CD4-positive, alpha-beta T cell treated with Interleukin-1 beta for 1 hour (primary cell): Measurements from ENCODE around the gene PIGA.
"Not testable (repeated sequence)": the region's sequence is repeated elsewhere in the genome, so short reads cannot be mapped to it uniquely, and the experiment has no call there.

Experiments
- DNase-seq, 2 donors: peaks; one replicate each; pipeline ENCODE4 v3.0.0-alpha.2; 2020 to 2022

The PIGA gene

DNA sequence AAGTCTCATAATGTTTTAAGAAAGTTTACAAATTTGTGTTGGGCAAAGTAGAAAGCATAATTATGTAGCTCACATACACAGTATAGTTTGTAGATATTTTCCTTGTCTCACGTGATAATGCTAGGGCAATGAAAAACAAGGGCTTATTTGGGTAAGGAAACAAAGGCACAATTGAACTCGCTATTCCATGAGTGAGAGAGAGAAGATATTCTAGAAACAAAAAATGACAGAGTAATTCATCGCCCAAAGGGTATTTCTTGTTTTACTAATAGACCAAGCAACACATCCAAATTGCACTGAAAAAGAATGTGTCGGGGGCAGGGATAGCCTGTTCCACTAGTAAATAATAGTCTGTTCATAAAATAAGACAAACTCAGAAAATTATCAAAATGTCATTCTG, 16.2 kb downstream of the PIGA start:
- no peak for DNase-seq

DNA sequence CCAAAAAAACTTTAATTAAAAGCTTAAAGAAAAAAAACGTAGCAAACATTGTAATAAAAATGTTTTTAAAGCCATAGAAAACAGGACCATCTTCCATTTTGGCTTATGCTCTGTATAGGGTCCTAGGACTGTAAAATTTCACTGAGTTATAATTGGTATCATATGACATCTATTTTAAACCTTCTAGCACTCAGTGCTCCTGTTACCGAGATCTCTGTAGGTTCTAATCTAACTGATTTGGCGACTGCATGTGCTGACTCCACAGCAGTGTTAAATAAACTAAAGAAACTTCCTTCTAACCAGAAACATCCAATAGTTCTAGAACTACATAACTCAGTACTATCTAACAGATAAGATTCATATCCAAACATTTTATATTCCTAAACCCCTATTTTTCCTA, 19.8 kb downstream of the PIGA start, which contains the start of gene ASB11:
ASB11 (minus strand) TSS at position 132 of the 400 bp plus-strand sequence; CDS start at position 97, 35 bp downstream.
- DNase-seq, result no peak

DNA sequence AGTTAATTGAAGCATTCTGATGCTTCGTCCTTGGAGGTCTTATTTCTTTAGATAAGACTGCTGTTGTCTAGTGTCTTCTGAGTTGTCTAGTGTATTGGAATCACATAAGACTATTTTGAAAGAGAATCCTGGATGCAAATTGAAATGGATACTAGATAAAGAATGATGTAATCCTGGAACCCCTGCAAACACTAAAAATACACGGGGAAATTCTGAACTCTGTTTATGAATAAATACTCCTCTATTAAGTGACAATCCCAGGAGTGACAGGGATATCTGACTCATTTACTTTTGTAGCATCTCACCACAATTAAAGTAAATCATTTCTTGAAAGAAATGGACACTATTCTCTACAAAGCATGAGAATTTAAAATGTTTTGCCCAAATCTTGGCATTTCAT, 20.9 kb downstream of the PIGA start:
- DNase-seq, result no peak

DNA sequence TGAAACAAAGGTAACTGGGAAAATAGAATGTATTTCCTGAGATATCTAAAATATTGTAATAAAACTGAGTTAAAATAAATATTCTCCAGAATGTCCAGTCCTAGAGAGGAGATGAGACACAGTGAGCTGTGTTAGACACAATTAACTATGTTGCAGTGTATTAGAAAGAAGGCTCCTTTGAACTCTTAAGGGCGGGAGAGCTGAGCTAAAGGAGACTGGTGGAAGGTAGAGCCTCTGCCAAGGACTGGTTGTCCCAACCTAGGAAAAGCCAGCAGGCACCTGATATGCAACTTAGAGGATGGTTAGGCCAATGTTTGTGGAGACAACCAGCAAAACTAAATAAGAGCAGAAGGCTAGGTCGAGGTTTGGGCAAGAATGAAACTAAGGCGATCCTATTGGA, 24.2 kb downstream of the PIGA start:
- DNase-seq, result no peak

DNA sequence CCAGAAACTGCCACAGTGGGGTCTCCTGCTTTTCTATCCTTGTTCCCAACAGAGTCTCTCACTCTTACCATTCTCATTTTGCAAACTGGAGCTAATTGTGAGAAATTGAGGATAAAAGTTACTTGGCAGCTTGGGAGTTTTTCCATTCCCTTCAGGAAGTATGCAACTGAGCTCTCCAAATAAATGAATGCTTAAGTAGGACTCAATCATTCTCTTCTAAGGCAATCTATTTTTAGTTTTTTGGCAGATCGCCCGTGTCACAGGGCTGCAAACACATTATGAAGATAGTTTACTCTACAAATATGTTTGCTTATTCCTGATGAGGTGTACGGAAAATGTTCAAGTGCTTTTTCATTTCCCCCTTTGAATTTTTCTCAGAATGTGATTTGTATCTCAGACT, 25.2 kb downstream of the PIGA start:
- no peak for DNase-seq

DNA sequence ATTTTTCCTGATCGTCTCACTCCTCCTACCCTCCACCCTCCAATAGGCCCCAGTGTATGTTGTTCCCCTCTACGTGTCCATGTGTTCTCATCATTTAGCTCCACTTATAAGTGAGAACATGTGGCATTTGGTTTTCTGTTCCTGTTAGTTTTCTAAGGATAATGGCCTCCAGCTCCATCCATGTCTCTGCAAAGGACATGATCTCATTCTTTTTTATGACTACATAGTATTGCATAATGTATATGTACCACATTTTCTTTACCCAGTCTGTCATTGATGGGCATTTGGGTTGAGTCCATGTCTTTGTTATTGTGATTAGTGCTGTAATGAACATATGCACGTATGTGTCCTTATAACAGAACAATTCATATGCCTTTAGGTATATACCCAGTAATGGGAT, 29.4 kb downstream of the PIGA start:
- not testable (repeated sequence) for DNase-seq

DNA sequence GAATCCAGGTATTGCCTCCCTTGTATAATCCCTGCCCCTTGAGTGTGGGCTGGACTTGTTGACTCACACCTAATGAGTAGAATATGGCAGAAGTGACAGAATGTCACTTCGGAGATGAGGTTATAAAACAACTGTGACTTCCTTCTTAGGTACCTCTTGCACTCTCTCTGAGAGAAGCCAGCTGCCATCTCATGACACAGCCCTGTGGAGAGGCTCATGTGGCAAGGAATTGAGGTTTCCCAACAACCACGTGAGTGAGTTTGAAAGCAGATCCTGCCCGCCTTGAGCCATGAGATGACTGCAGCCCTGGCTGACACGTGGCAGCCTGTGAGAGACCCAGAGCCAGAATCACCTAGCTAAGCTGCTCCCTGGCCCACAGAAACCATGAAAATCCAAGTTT, 33.4 kb downstream of the PIGA start:
- peak in 1 of 2 donors; percentile 58 for DNase-seq

DNA sequence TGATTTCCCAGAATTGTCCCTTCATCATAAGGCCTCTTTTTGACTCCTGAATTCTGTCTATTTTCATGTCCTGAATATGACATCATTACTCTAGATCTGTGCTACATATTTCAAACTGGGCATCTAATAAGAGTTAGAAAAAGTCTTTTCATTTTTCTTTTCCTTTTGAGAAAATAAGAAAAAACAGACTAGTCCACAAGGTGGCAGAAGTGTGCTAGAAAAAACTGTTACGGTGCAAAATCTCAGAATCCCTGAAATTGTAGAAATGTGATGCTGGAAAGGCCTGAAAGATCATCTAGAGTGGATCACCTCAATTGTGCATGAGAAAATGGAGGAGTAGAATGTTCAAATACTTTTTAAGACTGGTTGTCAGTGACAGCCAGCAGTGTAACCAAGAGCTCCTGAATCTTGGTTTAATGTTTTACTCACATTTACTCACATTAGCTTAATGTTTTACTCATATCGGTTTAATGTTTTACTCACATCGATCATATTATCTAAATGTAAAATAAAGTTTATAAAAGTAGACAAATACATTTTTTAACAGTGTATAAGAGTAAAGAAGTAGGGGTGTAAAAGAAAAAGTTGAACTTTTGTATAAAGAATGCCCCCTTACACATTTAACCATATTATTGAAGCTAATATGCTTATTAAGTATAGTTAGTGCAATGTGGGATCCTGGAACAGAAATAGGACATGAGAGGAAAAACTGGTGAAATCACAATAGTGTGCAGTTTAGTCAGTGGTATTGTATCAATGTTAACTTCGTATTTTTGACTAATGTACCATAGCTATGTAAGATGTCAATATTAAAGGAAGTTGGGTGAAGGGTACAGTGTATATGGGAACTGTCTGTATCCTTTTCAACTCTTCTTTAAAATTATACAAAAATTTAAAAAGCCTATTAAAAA, 35.1 kb downstream of the PIGA start:
- peak in 1 of 2 donors; percentile 6 for DNase-seq

DNA sequence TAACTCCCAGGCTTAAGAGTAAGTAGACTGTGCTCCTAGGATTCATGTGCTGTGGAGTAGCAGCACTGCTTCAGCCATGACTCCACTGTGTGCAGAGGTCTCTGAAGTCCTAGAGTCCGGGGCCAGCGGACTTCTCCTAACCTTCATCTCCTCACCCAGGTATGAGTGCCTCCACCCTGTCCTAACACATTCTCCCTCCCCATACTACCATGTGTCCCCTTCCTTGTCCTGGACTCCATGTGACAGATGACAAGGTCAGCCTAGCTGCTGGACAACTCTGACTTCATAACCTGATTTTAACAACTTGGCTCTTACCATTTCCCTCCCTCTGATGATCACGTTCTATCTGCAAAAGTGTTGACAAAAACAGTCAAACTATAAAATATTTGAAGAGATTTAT, 36.5 kb downstream of the PIGA start:
- no peak for DNase-seq

DNA sequence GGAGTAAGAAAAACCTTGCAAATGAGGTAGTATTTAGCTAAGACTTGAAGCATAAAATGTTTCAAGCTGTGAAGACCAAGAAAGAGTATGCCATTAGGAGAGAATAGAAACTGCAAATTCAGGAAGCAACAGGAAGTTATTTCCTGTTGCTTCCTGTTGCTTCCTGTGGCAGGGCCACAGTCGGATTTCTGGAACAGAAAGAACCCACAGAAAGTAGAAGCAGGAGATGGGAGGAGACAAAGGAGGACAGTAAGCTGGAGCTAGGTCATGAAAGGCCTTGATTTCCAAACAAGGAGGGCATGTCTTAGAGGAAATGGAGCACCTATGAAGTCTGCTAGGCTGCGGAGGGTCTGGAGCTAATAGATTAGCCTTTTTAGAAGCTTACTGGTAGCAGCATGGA, 37.1 kb downstream of the PIGA start:
- DNase-seq, result no peak

DNA sequence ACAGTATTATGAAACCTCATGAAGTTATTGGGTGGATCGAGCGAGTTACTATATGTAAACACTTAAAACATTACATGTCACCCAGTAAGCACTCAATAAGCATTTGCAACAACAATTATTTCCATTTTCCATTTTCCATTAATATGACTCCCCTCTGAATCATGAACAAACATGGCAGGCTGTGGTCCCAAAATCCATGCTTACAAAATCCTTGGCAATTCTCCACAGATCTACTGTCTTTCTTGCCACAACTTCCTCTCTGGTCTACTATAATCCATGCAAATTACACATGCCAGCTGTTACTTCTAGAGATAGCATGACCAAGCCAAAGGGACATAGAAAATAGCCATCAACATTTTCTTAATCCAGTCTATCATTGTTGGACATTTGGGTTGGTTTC, 41.9 kb downstream of the PIGA start:
- no peak for DNase-seq

DNA sequence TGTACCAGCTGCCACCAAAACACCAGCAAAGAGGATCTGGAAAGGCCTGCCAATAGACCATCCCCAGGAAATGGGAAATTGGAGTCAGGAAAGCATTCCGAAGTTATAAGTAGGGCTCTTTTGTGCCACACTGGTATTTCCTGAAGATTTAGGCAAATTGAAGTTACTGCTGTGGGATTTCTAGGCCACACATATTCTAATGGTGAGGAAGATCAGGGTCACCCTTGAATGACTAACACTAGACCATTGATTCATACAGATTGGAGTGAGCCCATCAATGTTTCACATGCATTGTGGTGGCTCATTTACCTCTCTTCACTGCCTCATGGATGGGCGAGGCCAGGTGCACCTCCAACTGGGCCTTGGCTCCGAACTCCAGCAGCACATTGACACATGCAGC, 42.5 kb downstream of the PIGA start:
- no peak for DNase-seq

DNA sequence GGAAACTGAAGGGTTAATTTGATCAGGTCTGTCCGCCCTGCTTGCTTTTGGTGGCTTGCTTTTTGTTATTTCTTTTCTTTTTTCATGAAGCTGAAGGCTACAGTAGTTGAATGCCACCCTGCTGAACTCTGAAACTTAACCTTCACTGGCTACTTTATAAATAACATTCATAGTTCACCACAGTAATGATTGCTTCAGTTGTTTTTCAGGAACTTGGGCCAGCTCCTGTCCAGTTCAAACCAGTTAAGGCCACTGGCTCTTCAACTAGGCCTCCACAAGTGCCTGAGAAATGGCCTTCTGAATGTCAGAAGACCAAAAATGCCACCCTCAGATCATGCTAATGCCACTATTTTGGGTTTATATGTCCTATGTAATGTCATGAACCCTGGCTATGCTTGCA, 57.7 kb downstream of the PIGA start:
- DNase-seq, result no peak

DNA sequence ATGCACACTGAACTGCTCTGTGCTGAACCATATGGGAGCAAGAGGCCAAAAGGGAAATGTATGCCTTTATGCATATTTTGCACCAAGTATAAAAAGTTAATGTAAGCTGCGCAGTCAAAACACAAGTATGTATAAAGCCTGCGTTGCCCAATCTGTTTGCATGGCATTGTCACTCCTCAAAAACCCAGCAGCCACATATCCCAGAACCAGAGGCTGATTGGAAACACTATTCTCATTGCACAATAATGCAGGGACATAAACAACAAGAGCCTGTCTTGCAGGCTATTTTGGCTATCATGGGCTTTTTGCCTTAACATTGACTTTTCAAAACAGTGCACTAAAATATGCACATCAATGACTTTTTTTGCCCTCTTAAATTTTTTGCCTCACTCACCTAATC, 60.4 kb downstream of the PIGA start:
- no peak for DNase-seq

DNA sequence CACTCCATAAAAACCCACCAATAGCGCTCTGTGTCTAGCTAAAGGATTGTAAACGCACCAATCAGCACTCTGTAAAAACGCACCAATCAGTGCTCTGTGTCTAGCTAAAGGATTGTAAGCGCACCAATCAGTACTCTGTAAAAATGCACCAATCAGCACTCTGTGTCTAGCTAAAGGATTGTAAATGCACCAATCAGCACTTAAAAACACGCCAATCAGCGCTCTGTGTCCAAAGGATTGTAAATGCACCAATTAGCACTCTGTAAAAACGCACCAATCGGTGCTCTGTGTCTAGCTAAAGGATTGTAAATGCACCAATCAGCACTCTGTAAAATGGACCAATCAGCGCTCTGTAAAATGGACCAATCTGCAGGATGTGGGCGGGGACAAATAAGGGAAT, 62.0 kb downstream of the PIGA start:
- DNase-seq, result not testable (repeated sequence)

DNA sequence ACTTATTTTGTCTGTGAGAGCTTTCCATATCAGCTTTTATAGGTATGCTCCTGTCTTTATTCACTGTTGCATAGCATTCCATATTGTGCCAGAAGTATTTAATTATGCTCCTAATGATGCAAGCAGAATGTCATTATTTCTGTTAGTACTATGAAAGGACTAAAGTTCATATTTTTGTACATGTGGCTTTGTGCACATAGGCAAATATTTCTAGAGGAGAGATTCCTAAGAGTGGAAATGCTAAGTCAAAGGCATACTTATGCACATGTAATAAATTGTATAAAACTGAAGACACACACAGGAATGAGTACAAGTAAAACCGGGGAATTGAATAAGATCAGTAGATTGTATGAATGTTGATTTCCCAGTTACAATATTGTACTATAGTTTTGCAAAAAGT, 63.6 kb downstream of the PIGA start:
- no peak for DNase-seq

DNA sequence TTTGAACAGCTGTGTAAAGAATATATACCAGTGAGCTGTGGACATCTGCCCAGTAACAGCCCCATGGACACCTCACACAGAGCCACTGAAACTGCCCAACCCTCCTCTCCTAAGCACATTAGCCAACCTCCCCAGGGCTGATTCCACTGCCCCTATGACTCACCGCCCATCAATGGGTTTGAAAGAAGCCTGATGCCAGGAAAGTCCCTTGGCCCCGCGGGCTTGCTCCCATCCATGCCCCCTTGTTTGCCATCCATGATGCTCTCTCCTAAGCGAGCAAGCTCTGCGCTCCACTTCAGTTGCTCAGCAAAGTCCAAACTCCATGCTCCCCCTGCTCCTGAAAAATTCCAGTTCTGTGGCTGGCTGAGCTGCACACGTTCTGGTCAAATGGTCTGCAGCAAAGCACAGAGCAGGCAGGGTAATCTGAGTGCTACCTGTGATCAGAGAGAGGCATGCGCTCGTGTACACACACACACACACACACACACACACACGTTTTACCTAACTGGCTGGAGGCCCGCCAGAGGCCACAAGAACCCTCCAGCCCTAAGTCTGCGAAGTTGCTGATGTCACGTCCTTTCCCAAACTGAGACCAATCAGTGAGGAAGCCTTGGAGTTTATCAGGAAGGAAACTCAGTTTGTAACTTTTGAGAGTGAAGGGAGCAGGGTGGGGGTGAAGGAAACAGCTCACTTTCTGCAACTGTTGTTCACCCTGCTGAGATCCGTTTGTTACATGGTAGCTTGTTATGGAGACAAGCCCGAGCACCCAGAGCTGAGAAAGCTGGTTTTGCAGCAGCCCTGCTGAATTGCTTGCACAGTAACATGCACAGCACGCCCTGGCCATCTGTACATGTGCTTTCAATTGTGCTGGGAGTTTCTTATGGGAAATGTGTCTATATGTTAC, 65.5 kb downstream of the PIGA start, which contains the start of gene ASB9:
ASB9 (minus strand) TSS at position 466 of the 904 bp plus-strand sequence; CDS start at position 257, 209 bp downstream.
- peak; percentile 14 to 36 for DNase-seq
